Measurements from ENCODE around the gene NFIB. TPM values are rescaled to one million over a fixed set of nuclear protein-coding genes. Genes with fewer than 3 reads are reported as not detected.

NFIB gene
- total and polyA plus RNA-seq, 2 donors (not counting 3 experiments of a cell fraction or from before 2014, with no cell fraction given), result 26.4 to 174 TPM

- BruUV-seq (replicated peaks), result no TSS peak
Observed at GRCh38 chr9:14103115-14103514, 210.8 kb downstream of the NFIB start.

More at GRCh38 chr9:14103115-14103514, 210.8 kb downstream of the NFIB start:
- no peak overlapping the region for H2AFZ ChIP-seq (ENCODE audit: low read depth, low read length)
- no peak for TF ChIP-seq CTCF (IDR thresholded peaks at IDR 0.05; ENCODE audit: extremely low read depth in 1 of 2, insufficient read depth in 1 of 2, low read depth in 1 of 2, low read length in 2 of 2)
- no peak for TF ChIP-seq MYC (IDR thresholded peaks at IDR 0.05; ENCODE audit: low read depth, low read length)
- no peak for TF ChIP-seq FOS (IDR thresholded peaks at IDR 0.05; ENCODE audit: borderline replicate concordance, insufficient read depth, low read length)
- no peak overlapping the region for H3K9ac ChIP-seq (replicated peaks; ENCODE audit: extremely low read depth, insufficient read depth, low read length)
- H3K79me2 ChIP-seq (ENCODE audit: control insufficient read depth, insufficient read depth, low read length), result peaks cover 5% of the 10 kb centered on the region
- H3K9me1 ChIP-seq (replicated peaks; ENCODE audit: control insufficient read depth, extremely low read depth, insufficient read depth, low read length), result no peaks in the 10 kb centered on the region
- ChIA-PET CTCF (interaction anchor here (0.6 to 2.6 kb wide), 4 partner anchors 12 to 625 kb away, joined by 3 to 6 read pairs (median 3); no protein-coding TSS in a partner anchor), POLR2A (interaction anchor here (0.6 kb wide), 2 partner anchors 11 to 675 kb away, joined by 3 to 5 read pairs; no protein-coding TSS in a partner anchor)
- H3K9me3 ChIP-seq (replicated peaks; ENCODE audit: control insufficient read depth, insufficient read depth, low read length), result no peaks in the 10 kb centered on the region
- no peaks in the 10 kb centered on the region for H4K20me1 ChIP-seq (replicated peaks; ENCODE audit: control insufficient read depth, extremely low read depth, insufficient read depth, low read length)
- peaks cover 9 to 10% of the 10 kb centered on the region in 2 experiments for H3K36me3 ChIP-seq (ENCODE audit: control insufficient read depth in 2 of 2, extremely low read depth in 1 of 2, insufficient read depth in 2 of 2, low read length in 2 of 2)
- no peak overlapping the region for H3K4me2 ChIP-seq (ENCODE audit: insufficient read depth, low read length)
- FAIRE-seq (no peak), DNase-seq (ENCODE audit: low read depth, low spot score) (no peak)
- no peaks in the 10 kb centered on the region for H3K27me3 ChIP-seq (ENCODE audit: control insufficient read depth in 2 of 2, insufficient read depth in 2 of 2, low read length in 2 of 2)
- H3K4me3 ChIP-seq (replicated peaks in 1 of 3; ENCODE audit: insufficient read depth in 1 of 3, low read depth in 1 of 3, low read length in 3 of 3), result no peak overlapping the region
- dilution Hi-C loops (cut with MboI; ENCODE audit: extremely low pct_ligation_motif_present, low sequenced_read_pairs), result no loop called here
- H3K4me1 ChIP-seq (ENCODE audit: control insufficient read depth, extremely low read depth, insufficient read depth, low read length), result peaks cover 21% of the 10 kb centered on the region
- peak overlapping the region; percentile 14 for H3K27ac ChIP-seq (ENCODE audit: insufficient read depth, low read depth, low read length)
- intact Hi-C loops (cut with micrococcal nuclease), result loop anchor here (10.0 kb wide), 1 partner anchor 1068 kb away; no protein-coding TSS in a partner anchor

Measured in endothelial cell of umbilical vein (primary cell).